Astrocyte (in vitro differentiated cells and primary cell): ENCODE measurements around the gene CEP162. TPM values are rescaled to one million over a fixed set of nuclear protein-coding genes. Genes with fewer than 3 reads are reported as not detected.
"Not testable (repeated sequence)": the region's sequence is repeated elsewhere in the genome, so short reads cannot be mapped to it uniquely, and the experiment has no call there.

ENCODE experiments used
- DNase-seq: peaks from one replicate; pipeline ENCODE4 v3.0.0-alpha.2; 2010; ENCODE audit warnings: low read depth
- FAIRE-seq: peaks from 2 replicates; lab custom pipeline; 2011; peaks lifted over from hg19 to GRCh38; lab: Jason Lieb, UNC
- H2AFZ ChIP-seq: 2 replicates; pipeline ENCODE4 v1.6.0; 2012; ENCODE audit warnings: low read depth, low read length, inconsistent platforms
- H3K27ac ChIP-seq: 2 replicates; pipeline ENCODE4 v1.5.1; 2011; ENCODE audit warnings: low read depth, low read length, inconsistent platforms
- H3K27me3 ChIP-seq: 2 replicates; pipeline ENCODE4 v1.6.0; 2011; ENCODE audit warnings: low read length, inconsistent platforms; ENCODE audit not compliant: insufficient read depth
- H3K36me3 ChIP-seq: 2 replicates; pipeline ENCODE4 v1.5.1; 2011; ENCODE audit warnings: low read length, inconsistent platforms; ENCODE audit not compliant: insufficient read depth
- H3K4me1 ChIP-seq: 2 replicates; pipeline ENCODE4 v1.5.1; 2011; ENCODE audit warnings: low read length, inconsistent platforms; ENCODE audit not compliant: insufficient read depth
- H3K4me2 ChIP-seq: 2 replicates; pipeline ENCODE4 v1.6.0; 2012; ENCODE audit warnings: low read length, inconsistent platforms
- H3K4me3 ChIP-seq: 2 replicates; pipeline ENCODE4 v1.5.1; 2011; ENCODE audit warnings: low read depth, mild to moderate bottlenecking, low read length, inconsistent platforms; ENCODE audit not compliant: insufficient read depth
- H3K79me2 ChIP-seq: 2 replicates; pipeline ENCODE4 v1.6.0; 2012; ENCODE audit warnings: mild to moderate bottlenecking, low read length, inconsistent platforms; ENCODE audit not compliant: insufficient read depth
- H3K9ac ChIP-seq: 2 replicates; pipeline ENCODE4 v1.6.0; 2012; ENCODE audit warnings: mild to moderate bottlenecking, low read length, inconsistent platforms
- H3K9me3 ChIP-seq: 2 replicates; pipeline ENCODE4 v1.5.1; 2012; ENCODE audit warnings: low read depth, mild to moderate bottlenecking, low read length, inconsistent platforms; ENCODE audit not compliant: insufficient read depth
- H4K20me1 ChIP-seq: 2 replicates; pipeline ENCODE4 v1.6.0; 2012; ENCODE audit warnings: low read length, inconsistent platforms; ENCODE audit not compliant: insufficient read depth
- H3K27ac Mint-ChIP-seq: one replicate; pipeline ENCODE4 v1.8.0; 2021; ENCODE audit warnings: mild to moderate bottlenecking, mixed read lengths; ENCODE audit not compliant: unreplicated experiment
- H3K27me3 Mint-ChIP-seq: one replicate; pipeline ENCODE4 v1.8.0; 2021; ENCODE audit warnings: low read depth, mixed read lengths; ENCODE audit not compliant: unreplicated experiment
- H3K36me3 Mint-ChIP-seq: one replicate; pipeline ENCODE4 v1.8.0; 2021; ENCODE audit warnings: low read depth, mixed read lengths; ENCODE audit not compliant: unreplicated experiment
- H3K4me1 Mint-ChIP-seq: one replicate; pipeline ENCODE4 v1.8.0; 2021; ENCODE audit warnings: low read depth, mixed read lengths; ENCODE audit not compliant: unreplicated experiment
- H3K4me3 Mint-ChIP-seq: one replicate; pipeline ENCODE4 v1.8.0; 2021; ENCODE audit warnings: mild to moderate bottlenecking, moderate library complexity, mixed read lengths; ENCODE audit not compliant: unreplicated experiment
- H3K9me3 Mint-ChIP-seq: one replicate; pipeline ENCODE4 v1.8.0; 2021; ENCODE audit warnings: mild to moderate bottlenecking, mixed read lengths; ENCODE audit not compliant: unreplicated experiment
- EZH2 ChIP-seq: IDR thresholded peaks from 2 replicates; pipeline ENCODE4 v1.6.1; 2012; ENCODE audit warnings: mild to moderate bottlenecking, low read length, inconsistent platforms; ENCODE audit not compliant: insufficient read depth
- total RNA-seq: library from RNA; stranded (reverse); gene quantifications from 2 replicates; pipeline ENCODE4 v1.2.1, GENCODE V29; 2021
- TF ChIP-seq, protein P1 (sequence below): IDR thresholded peaks from 2 replicates; pipeline ENCODE4 v1.5.1; 2011; ENCODE audit warnings: low read depth, mild to moderate bottlenecking, inconsistent platforms, low read length, moderate library complexity; ENCODE audit not compliant: insufficient read depth

Gene CEP162
- total RNA-seq, 1 donor from 2014 or later, result 6.9 TPM

DNA sequence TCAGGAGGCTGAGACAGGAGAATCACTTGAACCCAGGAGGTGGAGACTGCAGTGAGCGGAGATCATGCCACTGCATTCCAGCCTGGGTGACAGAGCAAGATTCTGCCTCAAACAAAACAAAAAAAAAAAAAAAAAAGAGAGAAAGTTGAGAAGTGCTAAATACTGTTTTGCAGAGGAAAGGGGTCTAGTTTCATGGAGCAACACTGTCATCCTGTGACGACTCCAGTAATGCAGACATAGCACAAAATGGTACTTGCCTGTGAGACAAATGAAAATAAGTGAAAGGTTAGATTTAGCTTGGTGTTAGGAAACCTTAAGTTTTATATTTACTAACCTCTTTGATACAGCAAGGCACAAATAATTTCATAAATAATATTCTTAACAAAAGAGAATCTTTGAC lies 29.7 kb downstream of the CEP162 start:
- H3K36me3 ChIP-seq, result no peaks in the 10 kb centered on the region
- no peak overlapping the region for H3K4me3 Mint-ChIP-seq
- DNase-seq, result no peak

DNA sequence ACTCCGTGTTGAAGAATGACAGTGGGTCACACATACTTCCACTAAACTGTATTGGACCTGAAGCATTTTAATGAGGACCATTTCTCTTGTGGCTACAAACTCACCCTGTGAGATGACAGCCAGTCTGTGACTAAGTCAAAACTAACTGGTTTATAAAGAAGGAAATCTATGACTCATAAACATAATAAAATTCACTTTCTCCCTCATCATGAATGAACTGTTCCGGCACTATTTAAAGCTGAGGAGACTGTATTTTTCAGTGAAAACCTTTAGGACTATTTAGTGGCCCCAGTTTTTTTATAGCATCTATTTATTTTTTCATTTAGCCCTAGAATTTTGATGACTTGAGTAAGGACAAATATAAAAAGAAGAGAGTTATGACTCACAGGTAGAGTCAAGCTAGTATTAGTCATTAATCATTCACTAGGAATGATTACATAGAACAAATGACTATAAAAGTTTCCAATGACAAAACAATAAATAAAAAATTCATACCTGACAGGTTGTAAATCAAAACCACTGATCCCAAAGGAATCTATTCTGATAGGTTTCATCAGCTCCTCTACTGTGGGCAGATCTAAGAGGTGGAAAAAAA lies 34.2 kb downstream of the CEP162 start:
- Histone ChIP-seq H3K9me3 (no peaks in the 10 kb centered on the region), H3K79me2 (no peaks in the 10 kb centered on the region), H3K27me3 (no peaks in the 10 kb centered on the region), H4K20me1 (no peaks in the 10 kb centered on the region), H3K4me2 (peak overlapping the region; percentile 40), H2AFZ (no peak overlapping the region), H3K27ac (peak overlapping the region; percentile 44), H3K9ac (no peak overlapping the region), H3K4me3 (no peak overlapping the region), H3K36me3 (no peaks in the 10 kb centered on the region), H3K4me1 (peaks cover 13% of the 10 kb centered on the region)
- H3K9me3 Mint-ChIP-seq, result no peaks in the 10 kb centered on the region
- H3K4me3 Mint-ChIP-seq, result no peak overlapping the region
- DNase-seq (peak; percentile 90), FAIRE-seq (peak; percentile 66)
- no peaks in the 10 kb centered on the region for H3K27me3 Mint-ChIP-seq
- H3K27ac Mint-ChIP-seq, result no peak overlapping the region
- peaks cover 9% of the 10 kb centered on the region for H3K36me3 Mint-ChIP-seq
- TF ChIP-seq, protein P1, sequence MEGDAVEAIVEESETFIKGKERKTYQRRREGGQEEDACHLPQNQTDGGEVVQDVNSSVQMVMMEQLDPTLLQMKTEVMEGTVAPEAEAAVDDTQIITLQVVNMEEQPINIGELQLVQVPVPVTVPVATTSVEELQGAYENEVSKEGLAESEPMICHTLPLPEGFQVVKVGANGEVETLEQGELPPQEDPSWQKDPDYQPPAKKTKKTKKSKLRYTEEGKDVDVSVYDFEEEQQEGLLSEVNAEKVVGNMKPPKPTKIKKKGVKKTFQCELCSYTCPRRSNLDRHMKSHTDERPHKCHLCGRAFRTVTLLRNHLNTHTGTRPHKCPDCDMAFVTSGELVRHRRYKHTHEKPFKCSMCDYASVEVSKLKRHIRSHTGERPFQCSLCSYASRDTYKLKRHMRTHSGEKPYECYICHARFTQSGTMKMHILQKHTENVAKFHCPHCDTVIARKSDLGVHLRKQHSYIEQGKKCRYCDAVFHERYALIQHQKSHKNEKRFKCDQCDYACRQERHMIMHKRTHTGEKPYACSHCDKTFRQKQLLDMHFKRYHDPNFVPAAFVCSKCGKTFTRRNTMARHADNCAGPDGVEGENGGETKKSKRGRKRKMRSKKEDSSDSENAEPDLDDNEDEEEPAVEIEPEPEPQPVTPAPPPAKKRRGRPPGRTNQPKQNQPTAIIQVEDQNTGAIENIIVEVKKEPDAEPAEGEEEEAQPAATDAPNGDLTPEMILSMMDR, result no peak
- TF ChIP-seq EZH2, result no peak
- peaks cover 7% of the 10 kb centered on the region for H3K4me1 Mint-ChIP-seq

More for the DNA sequence above, 29.7 kb downstream of the CEP162 start:
- no peaks in the 10 kb centered on the region for H3K9me3 ChIP-seq
- no peaks in the 10 kb centered on the region for H3K27me3 Mint-ChIP-seq
- H3K79me2 ChIP-seq, result no peaks in the 10 kb centered on the region
- no peak for FAIRE-seq
- peaks cover 9% of the 10 kb centered on the region for H3K4me1 ChIP-seq
- H3K4me1 Mint-ChIP-seq, result peaks cover 7% of the 10 kb centered on the region
- peaks cover 4% of the 10 kb centered on the region for H3K36me3 Mint-ChIP-seq
- no peak overlapping the region for H3K4me3 ChIP-seq
- H3K27ac Mint-ChIP-seq, result no peak overlapping the region
- no peaks in the 10 kb centered on the region for H3K9me3 Mint-ChIP-seq
- no peaks in the 10 kb centered on the region for H4K20me1 ChIP-seq
- no peak overlapping the region for H3K27ac ChIP-seq
- no peak overlapping the region for H3K9ac ChIP-seq
- H2AFZ ChIP-seq, result no peak overlapping the region
- H3K4me2 ChIP-seq, result no peak overlapping the region
- TF ChIP-seq, protein P1, result peak; percentile 11
- TF ChIP-seq EZH2, result no peak
- no peaks in the 10 kb centered on the region for H3K27me3 ChIP-seq

DNA sequence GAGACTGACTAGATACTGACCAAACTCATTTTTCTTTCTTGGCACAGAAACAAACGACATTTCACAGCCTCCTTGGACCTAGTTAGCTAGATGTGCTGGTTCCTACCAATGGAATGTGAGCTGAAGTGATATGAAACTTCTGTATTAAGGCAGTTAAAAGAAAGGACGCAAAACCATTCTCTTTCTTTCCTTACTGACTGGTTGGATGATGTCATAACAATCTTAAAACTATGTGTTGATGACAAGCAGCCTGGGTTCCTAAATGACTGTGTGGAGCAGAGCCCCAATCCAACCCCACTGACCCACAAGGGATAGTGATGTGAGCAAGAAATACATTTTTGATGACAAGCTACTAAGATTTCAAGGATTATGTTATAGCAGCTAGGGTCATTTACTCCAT lies 35.6 kb downstream of the CEP162 start:
- Mint-ChIP-seq H3K4me3 (no peak overlapping the region), H3K4me1 (peaks cover 7% of the 10 kb centered on the region), H3K27ac (no peak overlapping the region), H3K9me3 (no peaks in the 10 kb centered on the region), H3K27me3 (no peaks in the 10 kb centered on the region), H3K36me3 (peaks cover 9% of the 10 kb centered on the region)
- Histone ChIP-seq H3K4me1 (peaks cover 13% of the 10 kb centered on the region), H3K27ac (no peak overlapping the region), H3K4me2 (no peak overlapping the region), H4K20me1 (no peaks in the 10 kb centered on the region), H3K9ac (no peak overlapping the region), H2AFZ (no peak overlapping the region), H3K4me3 (no peak overlapping the region), H3K9me3 (no peaks in the 10 kb centered on the region), H3K79me2 (no peaks in the 10 kb centered on the region), H3K36me3 (no peaks in the 10 kb centered on the region), H3K27me3 (no peaks in the 10 kb centered on the region)
- no peak for TF ChIP-seq EZH2
- TF ChIP-seq, protein P1, result no peak
- DNase-seq, result no peak
- FAIRE-seq, result no peak

DNA sequence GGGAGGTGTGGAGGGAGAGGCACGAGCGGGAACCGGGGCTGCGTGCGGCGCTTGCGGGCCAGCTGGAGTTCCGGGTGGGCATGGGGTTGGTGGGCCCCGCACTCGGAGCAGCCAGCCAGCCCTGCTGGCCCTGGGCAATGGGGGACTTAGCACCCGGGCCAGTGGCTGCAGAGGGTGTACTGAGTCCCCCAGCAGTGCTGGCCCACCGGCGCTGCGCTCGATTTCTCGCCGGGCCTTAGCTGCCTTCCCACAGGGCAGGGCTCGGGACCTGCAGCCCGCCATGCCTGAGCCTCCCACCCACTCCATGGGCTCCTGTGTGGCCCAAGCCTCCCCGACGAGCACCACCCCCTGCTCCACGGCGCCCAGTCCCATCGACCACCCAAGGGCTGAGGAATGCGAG lies 38.1 kb downstream of the CEP162 start:
- H3K9me3 Mint-ChIP-seq, H3K9ac ChIP-seq, H3K27me3 Mint-ChIP-seq, H3K27ac Mint-ChIP-seq, H3K27me3 ChIP-seq, H3K4me3 ChIP-seq, DNase-seq, H3K9me3 ChIP-seq, H3K36me3 ChIP-seq, H3K4me2 ChIP-seq, FAIRE-seq, H3K27ac ChIP-seq, H3K79me2 ChIP-seq, H3K4me1 Mint-ChIP-seq, H3K4me3 Mint-ChIP-seq, H4K20me1 ChIP-seq, H3K36me3 Mint-ChIP-seq, H2AFZ ChIP-seq: not testable (repeated sequence)
- peaks cover 13% of the 10 kb centered on the region for H3K4me1 ChIP-seq
